ENCODE data around the gene RNF224.

Gene RNF224

DNA sequence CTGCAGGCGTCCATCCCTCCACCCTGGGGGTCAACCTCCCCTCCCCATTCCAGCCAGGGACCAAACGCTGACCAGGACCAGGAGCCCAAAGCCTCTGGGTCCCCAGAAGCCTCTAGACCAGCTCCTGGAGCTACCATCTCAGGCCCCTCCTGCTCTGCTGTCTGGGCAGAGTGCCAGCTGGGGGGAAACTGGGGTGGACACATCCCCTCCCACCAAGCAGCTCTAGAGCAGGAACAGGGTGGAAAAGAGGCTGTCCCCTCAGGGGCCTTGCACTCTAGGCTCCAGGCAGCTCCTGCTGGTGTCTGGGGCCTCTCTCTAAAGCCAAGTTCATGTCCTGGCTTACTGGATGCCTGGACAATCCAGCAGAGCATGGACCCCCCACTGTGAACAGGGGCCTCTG lies 34.4 kb upstream of the RNF224 start:
- DNase-seq: no peak

DNA sequence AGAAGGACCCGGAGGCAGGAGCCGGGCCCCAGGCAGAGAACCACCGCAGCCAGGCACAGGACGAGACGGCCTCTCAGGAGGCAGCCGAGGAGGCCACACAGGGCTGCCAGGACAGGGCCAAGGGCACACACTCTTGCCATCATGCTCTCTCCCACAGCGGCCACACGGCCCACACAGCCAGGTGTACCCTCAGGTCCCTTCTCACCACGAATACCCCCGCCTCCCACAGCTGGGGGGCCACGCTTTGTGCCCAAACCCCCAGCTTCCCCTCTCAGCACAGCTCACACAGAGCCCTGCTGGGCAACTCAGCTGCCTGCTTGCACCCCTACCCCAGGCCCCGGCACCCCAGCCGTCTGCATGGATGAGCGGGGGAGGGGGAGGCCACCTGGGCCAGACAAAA lies 33.5 kb upstream of the RNF224 start:
- DNase-seq: no peak

DNA sequence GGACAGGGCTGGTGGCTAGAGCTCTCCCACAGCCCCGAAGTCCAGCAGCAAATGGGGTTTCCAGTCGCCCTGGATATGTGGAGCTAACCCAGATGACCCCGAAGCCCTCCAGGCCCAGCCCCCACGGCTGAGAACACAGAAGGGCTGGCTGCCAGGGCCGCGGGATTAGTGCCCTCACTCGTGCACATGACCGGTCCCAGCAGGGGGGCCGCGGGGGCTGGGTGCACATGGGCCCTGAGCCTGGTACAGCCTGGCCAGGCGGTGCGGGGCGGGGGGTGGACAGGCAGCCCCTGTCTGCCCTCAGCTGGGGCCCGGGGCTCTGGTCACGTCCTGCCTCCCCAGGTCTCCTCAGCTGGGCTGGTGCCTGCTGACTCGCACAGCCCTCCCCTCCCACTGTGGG lies 32.9 kb upstream of the RNF224 start:
- DNase-seq: no peak

DNA sequence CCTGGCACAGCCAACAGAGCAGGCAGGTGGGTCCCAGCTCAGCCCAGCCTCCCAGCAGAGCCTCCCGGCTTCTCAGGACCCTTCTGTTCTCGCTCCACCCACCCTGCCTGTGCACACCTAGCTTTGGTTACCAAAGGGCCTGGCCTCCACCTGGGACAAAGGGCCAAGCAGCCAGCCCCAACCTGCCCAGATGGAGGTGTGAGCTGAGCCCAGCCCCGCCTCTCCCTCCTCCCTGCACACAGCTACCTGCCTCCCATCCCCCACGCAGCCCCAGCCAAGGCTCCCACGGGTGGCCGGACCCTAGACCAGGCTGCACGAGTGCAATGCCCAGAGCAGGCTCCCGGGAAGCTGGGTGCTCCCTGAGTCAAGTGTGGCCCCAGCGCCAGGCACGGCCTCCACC lies 32.4 kb upstream of the RNF224 start:
- no peak for DNase-seq

DNA sequence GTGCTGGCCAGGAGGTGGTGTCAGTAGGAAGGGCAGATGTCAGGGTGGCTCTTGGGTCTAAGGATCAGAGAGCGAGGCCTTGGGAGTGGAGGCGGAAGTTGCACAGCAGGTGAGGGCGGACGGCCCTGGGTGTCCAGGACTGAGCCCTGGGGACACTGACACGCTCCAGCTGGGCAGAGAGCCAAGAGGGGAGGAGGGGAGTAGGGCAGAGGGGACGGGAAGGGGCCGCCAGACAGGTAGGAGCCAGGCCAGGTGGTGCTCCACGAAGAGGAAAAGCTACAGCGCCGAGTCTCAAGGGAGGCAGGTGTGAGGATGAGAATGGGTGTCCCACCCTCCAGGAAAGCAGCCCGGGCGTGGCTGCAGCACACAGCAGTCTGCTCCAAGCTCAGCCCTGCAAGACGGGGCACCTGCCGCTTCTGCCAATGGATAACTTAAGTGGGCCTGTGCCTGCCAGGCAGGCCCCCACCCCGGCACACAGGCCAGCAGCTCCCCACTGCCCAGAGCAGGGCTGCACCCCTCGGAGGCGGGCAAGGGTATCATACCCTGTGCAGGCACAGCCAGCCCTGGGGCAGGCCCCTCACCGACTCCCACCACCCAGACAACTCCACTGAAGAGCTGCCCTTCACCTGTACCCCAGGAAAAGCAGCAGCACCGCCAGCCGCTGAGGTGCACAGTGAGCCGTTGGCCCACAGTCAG lies 31.6 kb upstream of the RNF224 start:
- no peak for DNase-seq

DNA sequence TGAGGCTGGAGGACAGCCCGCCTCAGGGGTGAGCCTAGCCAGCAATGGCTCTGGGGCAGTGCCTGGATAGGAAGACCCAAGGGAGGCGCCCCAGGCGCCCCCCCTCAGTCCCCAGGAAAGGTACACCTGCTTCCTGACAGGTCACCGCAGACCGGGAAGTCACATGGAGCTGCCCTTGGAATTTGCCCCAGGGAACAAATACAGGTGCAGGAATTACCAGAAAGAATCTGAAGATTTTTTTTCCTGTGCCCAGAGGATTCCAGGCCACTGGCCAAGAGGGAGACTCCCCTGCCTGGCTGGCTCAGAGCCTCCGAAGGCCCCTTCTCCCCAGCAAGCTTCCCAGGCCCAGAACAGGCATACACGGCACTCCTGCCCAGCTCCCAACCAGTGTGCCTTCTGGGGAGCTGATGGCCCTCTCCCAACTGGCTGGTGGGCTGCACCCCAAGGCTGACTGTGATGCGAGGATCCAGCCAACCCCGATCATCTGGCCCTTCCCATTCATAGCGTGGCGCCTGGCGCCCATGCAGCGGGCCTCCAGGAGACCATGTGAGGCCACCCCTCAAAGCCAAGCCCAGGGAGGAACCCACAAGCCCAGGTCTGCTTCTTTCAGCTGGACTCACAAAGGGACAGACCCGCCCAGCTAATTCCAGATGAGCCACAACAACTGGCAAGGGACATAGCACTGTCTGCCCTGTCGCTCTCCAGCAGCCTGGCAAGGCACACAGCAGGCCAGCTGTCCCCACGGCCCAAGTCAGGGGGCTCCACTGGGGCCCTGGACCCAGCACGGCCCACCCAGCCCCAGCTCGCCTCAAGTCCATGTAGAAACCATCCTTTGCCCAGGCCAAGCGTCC lies 29.0 kb upstream of the RNF224 start:
- DNase-seq: no peak

DNA sequence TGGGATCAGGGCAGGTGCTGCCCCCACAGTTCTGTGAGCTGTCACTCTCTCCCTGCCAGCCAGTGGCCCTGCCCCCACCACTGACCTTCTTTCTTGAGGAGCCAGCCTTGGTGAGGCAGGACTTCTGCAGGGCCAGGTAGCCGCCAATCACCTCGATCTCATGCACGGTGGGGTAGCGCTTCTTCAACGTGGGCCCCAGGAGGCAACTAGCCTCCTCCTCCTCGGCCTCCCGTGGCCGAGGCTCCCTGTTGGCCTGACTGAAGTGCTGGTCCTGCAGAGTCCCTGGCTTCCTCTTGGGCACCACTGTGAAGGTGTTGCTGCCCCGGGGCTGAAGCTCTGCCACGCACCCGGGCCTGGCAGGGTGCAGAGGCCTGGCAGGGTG lies 28.4 kb upstream of the RNF224 start:
- no peak for DNase-seq

DNA sequence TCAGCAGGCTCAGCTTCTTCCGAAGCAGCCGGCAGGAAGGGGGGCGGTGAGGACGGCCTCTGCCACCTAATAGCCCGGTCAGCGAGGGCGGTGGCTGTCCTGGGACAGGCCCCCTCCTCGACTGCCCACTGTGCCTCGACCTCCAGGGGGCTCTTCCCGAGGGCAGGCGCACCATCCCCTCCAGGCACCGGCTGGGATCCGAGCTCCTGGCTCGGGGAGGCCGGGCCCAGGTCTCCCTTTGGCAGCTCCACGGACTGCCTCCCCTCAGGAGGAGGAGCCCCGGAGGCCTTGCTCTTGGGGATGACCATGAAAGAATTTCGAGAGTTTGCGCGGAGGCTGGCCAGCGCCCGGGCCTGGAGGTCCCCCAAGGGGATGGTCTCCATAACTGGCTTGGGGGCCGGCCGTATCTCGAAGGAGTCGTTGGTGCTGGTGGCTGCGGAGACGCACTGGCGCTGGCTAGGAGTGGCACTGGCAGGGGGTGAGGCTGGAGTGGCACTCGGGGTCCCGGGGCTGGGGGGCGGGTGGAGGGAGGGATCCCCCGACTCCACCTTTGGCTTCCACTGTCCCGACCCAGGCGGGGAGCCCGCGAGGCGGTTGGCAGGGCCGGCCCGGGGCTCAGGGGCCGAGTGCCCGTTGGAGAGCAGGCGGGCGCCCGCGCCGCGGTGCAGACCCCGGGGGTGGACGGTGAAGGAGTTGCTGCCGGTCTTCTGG lies 27.7 kb upstream of the RNF224 start:
- no peak for DNase-seq

DNA sequence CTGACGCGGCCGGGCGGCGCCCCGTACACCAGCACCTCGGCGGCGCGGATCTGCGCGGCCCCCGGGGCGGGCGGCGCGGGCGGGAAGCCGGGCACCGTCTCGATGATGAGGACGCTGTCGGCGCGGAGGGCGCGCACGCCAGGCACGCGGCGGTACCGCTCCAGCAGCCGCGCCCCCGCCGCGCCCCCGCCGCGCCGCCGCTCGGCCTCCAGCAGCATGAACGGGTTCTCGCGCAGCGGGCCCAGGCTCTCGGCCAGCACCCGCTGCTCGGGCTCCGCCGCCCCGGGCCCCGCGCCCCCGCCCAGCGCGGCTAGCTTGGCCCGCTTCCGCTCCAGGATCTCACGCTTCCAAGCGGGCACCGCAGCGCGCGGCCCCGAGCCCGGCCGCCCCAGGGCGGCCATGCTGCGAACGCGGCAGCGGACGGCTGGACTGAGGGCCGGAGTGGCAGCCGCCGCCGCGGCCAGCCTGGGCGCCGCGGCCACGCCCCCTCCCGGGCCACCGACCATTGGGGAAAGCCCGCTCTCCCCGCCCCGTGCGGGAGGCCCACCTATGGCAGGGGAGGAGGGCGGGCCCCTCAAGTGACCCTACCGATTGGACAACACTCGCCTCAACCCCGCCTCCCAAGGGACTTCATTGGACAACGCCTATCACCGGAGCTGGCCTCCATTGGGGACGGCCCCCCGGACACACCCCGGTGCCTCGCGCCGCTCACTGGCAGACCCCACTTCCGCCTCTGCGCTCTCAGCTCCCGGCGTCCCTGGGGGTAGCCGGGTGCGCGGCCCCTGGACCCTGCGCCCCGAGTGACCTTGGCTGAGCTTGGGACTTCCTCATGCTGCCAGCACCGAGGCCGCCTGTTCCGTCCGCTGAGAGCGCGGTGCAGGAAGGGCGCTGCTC lies 26.7 kb upstream of the RNF224 start, which contains the start of gene TPRN:
TSS of gene TPRN (minus strand) at position 431 of the 894 bp plus-strand sequence. CDS start at position 401, 30 bp downstream.
- peak; percentile 99 for DNase-seq

DNA sequence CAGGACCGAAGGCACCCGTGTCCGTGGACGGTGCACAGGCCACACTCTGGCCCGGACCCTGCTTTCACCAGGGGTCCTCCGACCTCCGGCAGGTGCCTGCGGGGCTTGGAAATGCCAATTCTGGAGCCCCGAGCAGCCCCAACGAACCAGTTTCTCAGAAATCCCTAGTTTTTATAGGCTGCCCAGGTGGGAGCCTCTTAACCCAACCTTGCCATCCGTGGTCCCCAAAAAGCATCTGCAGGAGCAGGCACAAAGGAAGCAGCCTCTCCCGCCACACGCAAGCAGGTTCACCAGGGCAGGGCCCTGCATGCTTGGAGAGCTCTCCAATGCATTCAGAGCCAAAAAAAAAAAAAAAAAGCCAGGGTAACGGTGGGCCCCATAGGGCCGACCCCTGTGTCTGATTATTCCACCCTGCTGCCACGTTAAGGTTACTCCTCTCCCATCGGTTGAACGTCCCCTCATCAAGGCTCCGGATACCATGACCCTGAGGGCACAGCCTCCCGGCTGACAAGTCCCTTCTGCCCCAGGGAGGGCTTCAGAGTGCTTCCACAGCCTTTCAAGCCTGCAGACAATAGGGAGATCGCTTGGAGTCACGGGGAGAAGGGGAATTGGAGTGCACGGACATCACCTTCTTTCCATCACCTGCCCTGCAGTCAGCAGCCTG lies 26.0 kb upstream of the RNF224 start:
- DNase-seq: no peak

DNA sequence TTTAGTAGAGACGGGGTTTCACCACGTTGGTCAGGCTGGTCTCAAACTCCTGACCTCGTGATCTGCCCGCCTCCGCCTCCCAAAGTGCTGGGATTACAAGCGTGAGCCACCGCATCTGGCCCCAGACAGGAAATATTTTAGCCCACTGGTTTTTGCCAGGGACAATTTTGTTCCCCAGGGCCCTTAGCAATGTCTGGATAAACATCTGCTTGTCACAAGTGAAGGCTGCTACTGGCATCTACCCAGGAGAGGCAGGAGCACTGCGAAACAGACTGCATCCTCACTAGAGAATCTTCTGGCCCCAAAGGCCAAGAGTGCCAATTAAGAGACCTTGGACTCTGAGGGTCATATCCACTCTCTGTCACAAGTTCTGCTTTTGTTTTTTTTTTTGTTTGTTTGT lies 24.3 kb upstream of the RNF224 start:
- DNase-seq: no peak

DNA sequence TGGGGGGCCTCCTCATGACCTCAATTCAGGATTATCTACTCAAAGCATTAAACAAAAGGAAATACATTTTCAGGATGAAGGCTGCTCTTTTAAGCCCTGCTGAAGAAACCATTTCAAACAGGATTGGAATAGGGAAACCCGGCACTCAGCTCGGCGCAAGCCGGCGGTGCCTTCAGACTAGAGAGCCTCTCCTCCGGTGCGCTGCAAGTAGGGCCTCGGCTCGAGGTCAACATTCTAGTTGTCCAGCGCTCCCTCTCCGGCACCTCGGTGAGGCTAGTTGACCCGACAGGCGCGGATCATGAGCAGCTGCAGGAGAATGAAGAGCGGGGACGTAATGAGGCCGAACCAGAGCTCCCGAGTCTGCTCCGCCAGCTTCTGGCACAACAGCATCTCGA lies 22.6 kb upstream of the RNF224 start:
- DNase-seq: no peak

DNA sequence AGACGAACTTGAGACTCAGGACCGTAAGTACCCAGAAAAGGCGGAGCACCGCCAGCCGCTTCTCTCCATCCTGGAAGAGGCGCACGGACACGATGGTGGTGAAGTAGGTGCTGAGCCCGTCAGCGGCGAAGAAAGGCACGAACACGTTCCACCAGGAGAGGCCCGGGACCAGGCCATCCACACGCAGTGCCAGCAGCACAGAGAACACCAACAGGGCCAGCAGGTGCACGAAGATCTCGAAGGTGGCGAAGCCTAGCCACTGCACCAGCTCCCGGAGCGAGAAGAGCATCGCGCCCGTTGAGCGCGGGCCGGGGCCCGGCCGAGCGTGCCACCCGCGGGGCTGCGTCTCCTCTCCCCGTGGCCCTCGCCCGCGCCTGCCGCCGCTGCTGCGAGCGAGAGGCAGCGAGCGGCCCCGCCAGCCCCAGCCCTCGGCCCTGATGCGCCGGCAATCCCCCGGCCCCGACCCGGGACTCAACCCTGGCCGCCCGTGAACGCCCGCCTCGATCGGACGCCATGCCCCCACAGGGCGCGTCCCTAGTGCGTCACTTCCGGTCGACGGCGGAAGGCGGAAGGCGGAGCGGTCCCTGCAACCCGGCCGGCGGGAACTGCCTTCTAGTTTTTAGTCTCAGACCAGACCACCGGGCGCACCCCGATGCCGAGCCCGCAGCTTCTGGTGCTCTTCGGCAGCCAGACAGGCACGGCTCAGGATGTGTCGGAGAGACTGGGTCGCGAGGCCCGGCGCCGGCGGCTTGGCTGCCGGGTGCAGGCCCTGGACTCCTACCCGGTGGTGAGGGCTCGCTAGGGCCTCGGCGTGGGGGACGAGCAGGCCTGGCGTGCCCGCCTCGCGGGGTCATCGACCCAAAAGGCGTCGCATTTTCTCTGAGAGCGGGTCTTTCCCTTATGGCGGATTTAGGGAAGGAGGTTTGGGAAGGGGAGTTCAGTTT lies 21.9 kb upstream of the RNF224 start, which contains the start of the genes NDOR1 and TMEM203:
TSS of gene NDOR1 (plus strand) at position 575 of the 944 bp plus-strand sequence. CDS start at position 653, 78 bp downstream.
TSS of gene TMEM203 (minus strand) at position 523 of the 944 bp plus-strand sequence. CDS start at position 289, 234 bp downstream.
- DNase-seq: peak; percentile 95

DNA sequence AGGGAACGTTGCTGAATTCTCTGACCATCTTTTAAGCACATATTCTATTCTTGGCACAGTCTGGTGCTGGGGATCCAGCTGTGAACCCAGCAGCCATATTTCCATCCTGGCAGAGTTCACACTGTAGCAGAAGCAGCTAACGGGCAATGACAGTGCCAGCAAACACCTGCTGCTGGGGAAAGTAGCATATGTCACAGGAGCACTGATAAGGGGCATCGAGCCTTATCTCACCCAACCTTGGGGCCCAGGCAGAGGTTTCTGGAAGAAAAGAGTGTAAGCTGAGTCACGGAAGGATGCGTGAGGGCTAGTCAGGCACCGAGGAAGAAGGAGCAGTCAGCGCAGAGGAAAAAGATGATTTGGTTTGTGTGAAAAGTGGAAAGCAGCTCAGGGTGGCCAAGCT lies 20.7 kb upstream of the RNF224 start:
- no peak for DNase-seq

DNA sequence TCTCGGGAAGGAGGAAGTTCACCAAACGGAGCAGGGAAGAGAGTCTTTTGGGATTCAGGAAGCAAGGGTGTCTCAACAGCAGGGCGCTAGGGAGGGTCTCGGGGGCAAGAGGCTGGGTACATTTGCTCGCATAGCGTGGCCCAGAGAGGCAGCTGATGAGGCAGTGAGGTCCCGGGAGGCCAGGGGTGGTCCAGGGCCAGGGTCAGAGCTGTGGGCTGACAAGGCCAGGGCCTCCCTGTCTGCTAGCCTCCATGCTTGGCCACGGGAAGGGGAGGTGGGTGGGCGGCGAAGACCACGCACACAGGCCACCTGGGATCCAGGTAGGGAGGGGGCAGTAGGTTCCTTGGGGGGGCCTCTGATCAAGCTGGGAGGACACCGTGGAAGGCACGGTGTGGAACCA lies 15.8 kb upstream of the RNF224 start:
- DNase-seq: no peak

DNA sequence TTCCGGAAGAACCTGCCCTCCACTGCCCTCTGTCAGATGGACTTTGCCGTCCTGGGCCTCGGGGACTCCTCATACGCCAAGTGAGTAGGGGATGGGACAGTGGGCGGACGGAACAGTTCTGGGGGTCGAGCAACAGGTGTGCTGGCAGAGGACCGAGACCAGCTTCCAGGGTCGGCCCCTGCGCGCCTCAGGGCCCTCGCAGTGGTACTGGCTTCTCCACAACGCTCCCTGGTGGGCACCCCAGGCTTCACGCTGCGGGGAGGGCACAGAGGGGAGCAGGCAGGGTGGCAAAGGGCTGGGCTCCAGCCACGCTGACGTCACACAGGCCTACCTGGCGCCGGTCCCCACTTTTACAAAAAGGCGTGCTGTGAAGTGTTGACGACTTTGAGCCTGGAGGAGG lies 14.8 kb upstream of the RNF224 start:
- no peak for DNase-seq

DNA sequence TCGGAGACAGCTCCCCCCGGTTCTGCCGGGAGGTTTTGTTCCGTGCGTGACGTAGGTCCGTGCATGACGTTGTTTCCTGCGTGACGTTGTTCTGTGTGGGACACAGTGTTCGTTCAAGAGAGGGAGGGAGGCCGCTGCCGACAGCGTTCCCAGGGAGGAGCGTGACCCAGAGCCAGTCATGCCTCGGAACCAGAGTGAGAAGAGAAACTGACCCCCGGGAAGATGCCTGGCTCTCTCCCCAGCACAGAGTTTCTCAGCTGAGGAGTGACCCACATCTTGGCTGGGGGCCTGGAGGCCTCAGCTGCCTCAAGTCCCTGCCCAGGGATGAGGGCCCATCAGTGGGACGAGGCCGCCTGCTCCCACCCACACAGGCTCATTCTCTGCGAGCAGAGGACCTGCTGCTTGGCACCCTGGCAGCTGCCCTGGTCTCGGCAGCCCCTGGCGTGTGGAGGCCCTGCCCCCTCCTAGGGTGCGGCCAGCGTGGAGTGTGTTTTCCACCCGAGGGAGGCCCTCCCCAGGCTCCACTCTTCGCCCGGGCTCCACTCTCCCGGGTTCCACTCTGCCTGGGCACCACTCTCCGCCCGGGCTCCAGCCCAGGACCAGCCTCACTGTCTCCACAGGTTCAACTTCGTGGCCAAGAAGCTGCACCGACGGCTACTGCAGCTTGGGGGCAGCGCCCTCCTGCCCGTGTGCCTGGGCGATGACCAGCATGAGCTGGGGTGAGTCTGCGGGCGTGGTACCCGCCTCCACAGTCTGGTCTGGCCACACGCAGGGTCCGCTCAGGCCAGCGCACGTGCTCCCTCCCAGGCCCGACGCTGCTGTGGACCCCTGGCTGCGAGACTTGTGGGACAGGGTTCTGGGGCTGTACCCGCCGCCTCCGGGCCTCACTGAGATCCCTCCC lies 13.9 kb upstream of the RNF224 start:
- no peak for DNase-seq

DNA sequence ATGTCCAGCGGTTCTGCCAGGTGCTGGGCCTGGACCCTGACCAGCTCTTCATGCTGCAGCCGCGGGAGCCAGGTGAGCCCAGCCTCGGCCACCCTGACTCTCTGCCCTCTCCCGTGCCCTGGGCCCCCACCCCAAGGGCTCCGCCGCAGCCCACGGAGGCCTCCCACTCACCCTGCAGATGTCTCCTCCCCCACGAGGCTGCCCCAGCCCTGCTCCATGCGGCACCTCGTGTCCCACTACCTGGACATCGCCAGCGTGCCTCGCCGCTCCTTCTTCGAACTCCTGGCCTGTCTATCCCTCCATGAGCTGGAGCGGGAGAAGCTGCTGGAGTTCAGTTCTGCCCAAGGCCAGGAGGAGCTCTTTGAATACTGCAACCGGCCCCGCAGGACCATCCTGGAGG lies 12.7 kb upstream of the RNF224 start:
- DNase-seq: no peak

DNA sequence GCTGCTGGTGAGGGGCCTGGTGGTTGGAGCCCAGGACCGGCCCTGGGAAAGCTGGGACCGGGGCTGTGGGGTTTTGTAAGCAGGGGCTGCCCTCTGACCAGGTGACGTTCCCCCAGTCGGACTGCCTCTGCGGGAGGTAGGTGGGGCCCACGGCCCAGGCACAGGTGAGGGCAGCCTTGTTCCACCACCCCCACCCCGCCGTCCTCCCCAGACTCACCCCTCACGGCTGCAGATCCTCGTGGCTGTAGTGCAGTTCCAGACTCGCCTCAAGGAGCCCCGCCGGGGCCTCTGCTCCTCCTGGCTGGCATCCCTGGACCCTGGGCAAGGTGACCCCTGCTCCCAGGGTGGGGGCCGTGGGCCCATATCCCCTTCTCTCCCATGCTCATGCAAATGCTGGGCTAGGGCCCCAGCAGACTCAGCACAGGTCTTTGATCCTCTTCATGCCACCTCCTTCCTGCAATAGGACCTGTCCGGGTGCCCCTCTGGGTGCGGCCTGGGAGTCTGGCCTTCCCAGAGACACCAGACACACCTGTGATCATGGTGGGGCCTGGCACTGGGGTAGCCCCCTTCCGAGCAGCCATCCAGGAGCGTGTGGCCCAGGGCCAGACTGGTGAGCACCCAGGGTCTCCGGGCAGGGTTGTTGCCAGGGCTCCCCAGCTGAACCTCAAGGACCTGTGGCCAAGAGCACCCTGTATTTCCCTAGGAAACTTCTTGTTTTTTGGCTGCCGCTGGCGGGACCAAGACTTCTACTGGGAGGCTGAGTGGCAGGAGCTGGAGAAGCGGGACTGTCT lies 11.9 kb upstream of the RNF224 start:
- no peak for DNase-seq

All from CD4-positive, alpha-beta T cell treated with Interleukin-17A for 4 hours (primary cell).